CD14-positive monocyte (primary cell): ENCODE results near the gene CHST12. TPM values are rescaled to one million over a fixed set of nuclear protein-coding genes. Genes with fewer than 3 reads are reported as not detected.
A peak's percentile ranks its signal among the peaks of the same experiment; 100 is the strongest.

Experiments used
- DNase-seq, 3 donors: peaks; one replicate each; pipeline ENCODE4 v3.0.0-alpha.2; 2011 to 2022
- H2AFZ ChIP-seq: 2 replicates; pipeline ENCODE4 v1.6.0; 2012; ENCODE audit warnings: mild to moderate bottlenecking, low read depth, low read length, inconsistent platforms; ENCODE audit not compliant: insufficient read depth, poor library complexity, severe bottlenecking
- H3K27ac ChIP-seq, 2 donors: 1 replicate in 1 of 2; 2 replicates in 1 of 2; pipeline ENCODE4 v1.5.1; 2012 to 2013; ENCODE audit warnings: low read length in 2 of 2, control low read depth in 1 of 2, inconsistent platforms in 1 of 2, low read depth in 1 of 2, mild to moderate bottlenecking in 1 of 2
- H3K27me3 ChIP-seq, 2 donors: one replicate each; pipeline versions ENCODE4 v1.6.0 to v1.6.1; 2011 to 2013; ENCODE audit warnings: low read length in 2 of 2; ENCODE audit not compliant: control insufficient read depth in 2 of 2, insufficient read depth in 2 of 2
- H3K36me3 ChIP-seq, 2 donors: replicated peaks in 1 of 2; 1 replicate in 1 of 2; 2 replicates in 1 of 2; pipeline versions ENCODE4 v1.5.1 to v1.6.1; 2012 to 2013; ENCODE audit warnings: low read length in 2 of 2, control low read depth in 1 of 2, inconsistent platforms in 1 of 2, mild to moderate bottlenecking in 1 of 2; ENCODE audit not compliant: insufficient read depth in 2 of 2, control insufficient read depth in 1 of 2
- H3K4me1 ChIP-seq, 2 donors: 1 replicate in 1 of 2; 2 replicates in 1 of 2; pipeline versions ENCODE4 v1.5.1 to v1.6.1; 2012 to 2013; ENCODE audit warnings: low read length in 2 of 2, control low read depth in 1 of 2, inconsistent platforms in 1 of 2, mild to moderate bottlenecking in 1 of 2, moderate library complexity in 1 of 2; ENCODE audit not compliant: insufficient read depth in 2 of 2, control insufficient read depth in 1 of 2
- H3K4me2 ChIP-seq: replicated peaks from 2 replicates; pipeline ENCODE3; 2012; ENCODE audit warnings: low read length, moderate library complexity, mild to moderate bottlenecking; ENCODE audit not compliant: poor library complexity, severe bottlenecking; ENCODE audit errors: extremely low read depth
- H3K4me3 ChIP-seq, 3 experiments: fragments of 200-600 bp in 1 of 3; sonication (generic) in 1 of 3; replicated peaks in 1 of 3; 1 replicate in 2 of 3; 2 replicates in 1 of 3; pipeline ENCODE4 v1.5.1; 2011 to 2013; ENCODE audit warnings: low read length in 3 of 3, mild to moderate bottlenecking in 3 of 3, control low read depth in 2 of 3, low read depth in 2 of 3, inconsistent platforms in 1 of 3, moderate library complexity in 1 of 3
- H3K79me2 ChIP-seq: 2 replicates; pipeline ENCODE4 v1.6.0; 2012; ENCODE audit warnings: mild to moderate bottlenecking, control low read depth, inconsistent platforms, low read length, moderate library complexity; ENCODE audit not compliant: insufficient read depth
- H3K9ac ChIP-seq: 2 replicates; pipeline ENCODE4 v1.6.0; 2017; ENCODE audit warnings: low read length, mild to moderate bottlenecking; ENCODE audit not compliant: insufficient read depth, poor library complexity, severe bottlenecking
- H3K9me3 ChIP-seq, 2 donors: replicated peaks in 1 of 2; 1 replicate in 1 of 2; 2 replicates in 1 of 2; pipeline versions ENCODE4 v1.5.1 to v1.6.1; 2012 to 2013; ENCODE audit warnings: low read length in 2 of 2, control low read depth in 1 of 2; ENCODE audit not compliant: control insufficient read depth in 1 of 2, insufficient read depth in 1 of 2
- H4K20me1 ChIP-seq: 2 replicates; pipeline ENCODE4 v1.6.0; 2012; ENCODE audit warnings: mild to moderate bottlenecking, low read length, control low read depth, moderate library complexity; ENCODE audit not compliant: insufficient read depth
- H3K27ac Mint-ChIP-seq, 7 donors: one replicate each; pipeline ENCODE4 v1.8.0; 2020; ENCODE audit warnings: mild to moderate bottlenecking in 7 of 7, mixed read lengths in 7 of 7, moderate library complexity in 6 of 7, inconsistent platforms in 2 of 7
- H3K27me3 Mint-ChIP-seq, 3 donors: one replicate each; pipeline ENCODE4 v1.8.0; 2021 to 2022; ENCODE audit warnings: low read depth in 3 of 3, mild to moderate bottlenecking in 3 of 3, mixed read lengths in 3 of 3, moderate library complexity in 3 of 3, inconsistent platforms in 1 of 3
- H3K36me3 Mint-ChIP-seq, 2 donors: one replicate each; pipeline ENCODE4 v1.8.0; 2020; ENCODE audit warnings: mixed read lengths in 2 of 2, inconsistent platforms in 1 of 2, mild to moderate bottlenecking in 1 of 2
- H3K4me1 Mint-ChIP-seq: one replicate; pipeline ENCODE4 v1.8.0; 2020; ENCODE audit warnings: mild to moderate bottlenecking, mixed read lengths
- H3K4me3 Mint-ChIP-seq, 2 donors: one replicate each; pipeline ENCODE4 v1.8.0; 2020; ENCODE audit warnings: mild to moderate bottlenecking in 2 of 2, mixed read lengths in 2 of 2, moderate library complexity in 1 of 2
- H3K9me3 Mint-ChIP-seq, 7 donors: one replicate each; pipeline ENCODE4 v1.8.0; 2020 to 2022; ENCODE audit warnings: mixed read lengths in 7 of 7, mild to moderate bottlenecking in 6 of 7, moderate library complexity in 6 of 7, inconsistent platforms in 2 of 7
- CTCF ChIP-seq: fragments of 200-600 bp; IDR thresholded peaks from one replicate; pipeline ENCODE4 v1.8.0; 2022; ENCODE audit warnings: antibody characterized with exemption, mild to moderate bottlenecking
- WGBS: methylation state at CpG from one replicate; pipeline ENCODE4 v1.1.5; 2013; ENCODE audit warnings: missing lambda C conversion rate; ENCODE audit not compliant: insufficient coverage; 5-methylcytosine and 5-hydroxymethylcytosine counted together
- intact Hi-C, 2 donors: fragments of 100-400 bp; cut with micrococcal nuclease; formaldehyde crosslinking; loops; one replicate each; pipeline versions ENCODE4 v1.15.0 to v1.15.1; 2023
- polyA plus RNA-seq, 3 donors: library from polyadenylated mRNA; depleted of rRNA in 1 of 3; unstranded in 2 of 3; stranded (reverse) in 1 of 3; fragments of 300-500 nt in 2 of 3; fragments of >200 nt in 1 of 3; fragmentation: Illumina TruSeq in 2 of 3; gene quantifications; 1 replicate in 2 of 3; 2 replicates in 1 of 3; pipeline ENCODE4 v1.2.3, GENCODE V29; 2012 to 2021

Gene CHST12
- polyA plus RNA-seq, 3 donors, result 5.8 to 10.6 (median 7.5) TPM

- Histone ChIP-seq H3K27ac (no peak overlapping the region), H3K9ac (no peak overlapping the region), H3K4me1 (no peaks in the 10 kb centered on the region), H3K4me2 (no peak overlapping the region), H3K79me2 (no peaks in the 10 kb centered on the region), H4K20me1 (no peaks in the 10 kb centered on the region), H3K36me3 (no peaks in the 10 kb centered on the region), H3K4me3 (no peak overlapping the region), H3K27me3 (no peaks in the 10 kb centered on the region), H3K9me3 (no peaks in the 10 kb centered on the region), H2AFZ (no peak overlapping the region)
- WGBS, result 88% methylated on average over 4 of the region's 6 CpGs
- H3K4me3 Mint-ChIP-seq, result no peak overlapping the region
- H3K9me3 Mint-ChIP-seq, result peaks cover 0 to 4% (median 0%) of the 10 kb centered on the region in 7 donors
- no peaks in the 10 kb centered on the region for H3K36me3 Mint-ChIP-seq
- peaks cover 2% of the 10 kb centered on the region for H3K4me1 Mint-ChIP-seq
- no peak for DNase-seq
- H3K27ac Mint-ChIP-seq, result no peak overlapping the region
- intact Hi-C loops, result no loop called here
- no peak for TF ChIP-seq CTCF
- H3K27me3 Mint-ChIP-seq, result peaks cover 2 to 8% (median 5%) of the 10 kb centered on the region in 3 donors
Measured at GRCh38 chr7:2460641-2461040, 57.2 kb downstream of the CHST12 start.

DNA sequence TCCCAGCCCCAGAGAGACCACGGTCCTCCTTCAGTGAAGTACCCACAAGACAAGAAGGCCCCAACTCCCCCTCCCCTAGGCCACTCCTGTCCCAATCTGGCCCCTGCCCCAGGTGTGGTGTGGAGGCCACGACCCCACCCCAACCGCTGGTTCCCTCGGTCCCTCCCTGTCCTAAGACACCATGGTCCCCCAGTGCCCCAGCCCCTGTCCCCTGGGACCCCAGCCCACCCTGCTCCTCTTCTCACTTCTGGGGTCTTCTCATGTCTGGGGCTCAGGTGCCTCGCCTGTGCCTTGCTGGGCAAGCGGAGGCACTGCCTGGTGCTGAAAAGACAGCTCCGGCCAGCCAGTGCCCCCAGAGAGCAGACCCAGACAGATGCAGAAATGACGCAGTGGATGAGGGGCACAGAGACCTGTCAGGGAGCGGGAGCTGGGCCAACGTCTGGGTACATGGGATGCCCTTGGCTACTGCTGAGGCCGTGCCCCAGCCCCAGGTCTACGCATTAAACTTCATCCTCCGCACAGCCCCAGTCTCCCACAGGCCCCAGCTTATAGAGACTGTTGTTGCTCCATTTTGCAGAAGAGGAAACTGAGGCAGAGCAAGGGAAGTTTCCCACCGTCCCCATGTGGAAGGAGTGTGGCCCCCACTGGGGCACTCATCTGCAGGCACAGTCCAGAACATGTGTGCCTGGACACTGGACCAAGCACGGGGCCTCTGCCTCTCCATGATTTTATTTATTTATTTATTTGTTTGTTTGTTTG lies 58.0 kb downstream of the CHST12 start:
- no peak for DNase-seq
- Histone ChIP-seq H3K79me2 (no peaks in the 10 kb centered on the region), H3K27me3 (no peaks in the 10 kb centered on the region), H3K4me3 (no peak overlapping the region), H3K36me3 (no peaks in the 10 kb centered on the region), H3K4me1 (no peaks in the 10 kb centered on the region), H2AFZ (no peak overlapping the region), H4K20me1 (no peaks in the 10 kb centered on the region), H3K4me2 (no peak overlapping the region), H3K9me3 (no peaks in the 10 kb centered on the region), H3K9ac (no peak overlapping the region), H3K27ac (no peak overlapping the region)
- Mint-ChIP-seq H3K27me3 (peaks cover 2 to 6% (median 5%) of the 10 kb centered on the region in 3 donors), H3K27ac (peak overlapping the region in 1 of 7 donors; percentile 40), H3K4me3 (no peak overlapping the region), H3K36me3 (no peaks in the 10 kb centered on the region), H3K9me3 (peaks cover 0 to 4% (median 0%) of the 10 kb centered on the region in 7 donors), H3K4me1 (peaks cover 2% of the 10 kb centered on the region)
- 93% methylated on average over 13 of the region's 15 CpGs for WGBS
- intact Hi-C loops, result no loop called here
- no peak for TF ChIP-seq CTCF
